HepG2 (cell line): Measurements from ENCODE around the gene CPSF4. TPM values are rescaled to one million over a fixed set of nuclear protein-coding genes. Genes with fewer than 3 reads are reported as not detected.

Experiments
- BRF2 ChIP-seq: sonication (generic); formaldehyde crosslinking; IDR thresholded peaks from 2 replicates; pipeline ENCODE4 v1.8.1; 2022; ENCODE audit warnings: mild to moderate bottlenecking, missing genetic modification reagents
- ETV6 ChIP-seq: sonication (generic); formaldehyde crosslinking; conservative IDR thresholded peaks from 2 replicates; pipeline ENCODE4 v1.4.0; 2020; ENCODE audit warnings: missing genetic modification reagents
- HOXA9 ChIP-seq: sonication (generic); formaldehyde crosslinking; IDR thresholded peaks from 2 replicates; pipeline ENCODE4 v1.8.1; 2022; ENCODE audit warnings: missing genetic modification reagents, mild to moderate bottlenecking, moderate library complexity, borderline replicate concordance
- JDP2 ChIP-seq: sonication (generic); formaldehyde crosslinking; IDR thresholded peaks from 2 replicates; pipeline ENCODE4 v1.8.1; 2022; ENCODE audit warnings: missing genetic modification reagents, borderline replicate concordance
- JUND ChIP-seq: sonication (generic); formaldehyde crosslinking; IDR thresholded peaks from 2 replicates; pipeline ENCODE4 v1.8.0; 2022; ENCODE audit warnings: mild to moderate bottlenecking, missing genetic modification reagents
- MTF2 ChIP-seq: sonication (generic); formaldehyde crosslinking; IDR thresholded peaks from 2 replicates; pipeline ENCODE4 v1.5.0; 2020; ENCODE audit warnings: missing genetic modification reagents, borderline replicate concordance
- NFYB ChIP-seq: sonication (generic); formaldehyde crosslinking; IDR thresholded peaks from 2 replicates; pipeline ENCODE4 v1.4.0; 2020; ENCODE audit warnings: missing genetic modification reagents
- RBAK ChIP-seq: sonication (generic); formaldehyde crosslinking; IDR thresholded peaks from 2 replicates; pipeline ENCODE4 v1.5.1; 2020; ENCODE audit warnings: mild to moderate bottlenecking, missing genetic modification reagents
- RFX3 ChIP-seq: IDR thresholded peaks from 2 replicates; pipeline ENCODE4 v1.6.1; 2016; ENCODE audit warnings: missing biosample characterization, missing genetic modification reagents
- SAP130 ChIP-seq: IDR thresholded peaks from 2 replicates; pipeline ENCODE4 v1.6.1; 2016; ENCODE audit warnings: low read depth
- SRSF1 ChIP-seq: fragments of 200-400 bp; formaldehyde crosslinking; optimal IDR thresholded peaks from 2 replicates; pipeline ENCODE3; 2017; ENCODE audit warnings: mild to moderate bottlenecking, low read depth, low read length, moderate library complexity
- SSRP1 ChIP-seq: IDR thresholded peaks from 2 replicates; pipeline ENCODE4 v1.6.1; 2016; ENCODE audit warnings: control low read depth
- TOE1 ChIP-seq: sonication (generic); formaldehyde crosslinking; IDR thresholded peaks from 2 replicates; pipeline ENCODE4 v1.4.0; 2020; ENCODE audit warnings: mild to moderate bottlenecking, missing genetic modification reagents
- U2AF2 ChIP-seq: fragments of 200-400 bp; formaldehyde crosslinking; IDR thresholded peaks from 2 replicates; pipeline ENCODE4 v1.6.1; 2017; ENCODE audit warnings: low read depth, mild to moderate bottlenecking, low read length
- YY1 ChIP-seq: IDR thresholded peaks from 2 replicates; pipeline ENCODE4 v1.6.1; 2011; ENCODE audit warnings: low read length, low read depth, moderate library complexity, mild to moderate bottlenecking; ENCODE audit not compliant: insufficient read depth, insufficient replicate concordance
- ZBTB44 ChIP-seq: sonication (generic); formaldehyde crosslinking; IDR thresholded peaks from 2 replicates; pipeline ENCODE4 v1.4.0; 2020; ENCODE audit warnings: missing genetic modification reagents
- ZNF24 ChIP-seq: fragments of 450-650 bp; IDR thresholded peaks from 2 replicates; pipeline ENCODE4 v1.6.1; 2017; ENCODE audit warnings: antibody characterized with exemption, mild to moderate bottlenecking
- ZNF496 ChIP-seq: sonication (generic); formaldehyde crosslinking; IDR thresholded peaks from 2 replicates; pipeline ENCODE4 v1.8.1; 2023; ENCODE audit warnings: mild to moderate bottlenecking, moderate library complexity, missing genetic modification reagents; ENCODE audit not compliant: insufficient replicate concordance
- ZNF557 ChIP-seq: sonication (generic); formaldehyde crosslinking; IDR thresholded peaks from 2 replicates; pipeline ENCODE4 v1.4.0; 2020; ENCODE audit warnings: missing genetic modification reagents
- ZNF598 ChIP-seq: sonication (generic); formaldehyde crosslinking; IDR thresholded peaks from 2 replicates; pipeline ENCODE4 v1.5.1; 2020; ENCODE audit warnings: mild to moderate bottlenecking, missing genetic modification reagents, borderline replicate concordance
- ZNF761 ChIP-seq: sonication (generic); formaldehyde crosslinking; conservative IDR thresholded peaks from 2 replicates; pipeline ENCODE4 v1.4.0; 2020; ENCODE audit warnings: mild to moderate bottlenecking, missing genetic modification reagents
- polyA plus RNA-seq, 8 experiments: library from polyadenylated mRNA; depleted of rRNA in 3 of 8; stranded (reverse) in 7 of 8; unstranded in 1 of 8; fragments of >200 nt; fragmentation: Illumina TruSeq in 4 of 8; extraction: Trizol in 4 of 8; gene quantifications; 2 replicates each; pipeline versions ENCODE4 v1.2.1 to v1.2.3, GENCODE V29; 2011 to 2016; ENCODE audit warnings: low read depth in 4 of 8, missing spikeins in 1 of 8, mixed read lengths in 1 of 8; ENCODE audit not compliant: insufficient read depth in 1 of 8
- total RNA-seq, 5 experiments: library from RNA; depleted of rRNA; stranded (reverse); fragments of >200 nt; fragmentation: Illumina TruSeq; extraction: Trizol; gene quantifications; 2 replicates each; pipeline ENCODE4 v1.2.3, GENCODE V29; 2016; ENCODE audit warnings: low read depth in 1 of 5
- TF ChIP-seq, protein P1 (sequence below): sonication (generic); formaldehyde crosslinking; IDR thresholded peaks from 2 replicates; pipeline ENCODE4 v1.4.0; 2020; ENCODE audit warnings: missing genetic modification reagents
- TF ChIP-seq, protein P2 (sequence below): sonication (generic); formaldehyde crosslinking; IDR thresholded peaks from 2 replicates; pipeline ENCODE4 v1.5.0; 2020; ENCODE audit warnings: mild to moderate bottlenecking, missing genetic modification reagents, borderline replicate concordance
- TF ChIP-seq, protein P3 (sequence below): sonication (generic); formaldehyde crosslinking; IDR thresholded peaks from 2 replicates; pipeline ENCODE4 v1.5.0; 2020; ENCODE audit warnings: missing genetic modification reagents, mild to moderate bottlenecking, borderline replicate concordance

Gene CPSF4
- total and polyA plus RNA-seq, 2 of the 13 experiments (the other 11 are each of a cell fraction or from before 2014, with no cell fraction given): 34.1 to 49.6 TPM

- TF ChIP-seq SRSF1 (no peak), U2AF2 (no peak), SSRP1 (CRISPR knock-in tag) (no peak), SAP130 (CRISPR knock-in tag) (no peak; the same call in 1 of the 2 replicates), BRF2 (CRISPR knock-in tag) (no peak), ZNF557 (no peak), ZNF24 (no peak), RFX3 (CRISPR knock-in tag) (no peak), TOE1 (no peak), HOXA9 (CRISPR knock-in tag) (no peak), ZNF496 (CRISPR knock-in tag) (no peak), ZNF598 (no peak), ZBTB44 (CRISPR knock-in tag) (no peak), ETV6 (CRISPR knock-in tag) (no peak), JUND (CRISPR knock-in tag) (no peak), MTF2 (CRISPR knock-in tag) (no peak), YY1 (no peak), RBAK (CRISPR knock-in tag) (no peak), ZNF761 (no peak), NFYB (peak; percentile 63), JDP2 (no peak)
- TF ChIP-seq, protein P1, sequence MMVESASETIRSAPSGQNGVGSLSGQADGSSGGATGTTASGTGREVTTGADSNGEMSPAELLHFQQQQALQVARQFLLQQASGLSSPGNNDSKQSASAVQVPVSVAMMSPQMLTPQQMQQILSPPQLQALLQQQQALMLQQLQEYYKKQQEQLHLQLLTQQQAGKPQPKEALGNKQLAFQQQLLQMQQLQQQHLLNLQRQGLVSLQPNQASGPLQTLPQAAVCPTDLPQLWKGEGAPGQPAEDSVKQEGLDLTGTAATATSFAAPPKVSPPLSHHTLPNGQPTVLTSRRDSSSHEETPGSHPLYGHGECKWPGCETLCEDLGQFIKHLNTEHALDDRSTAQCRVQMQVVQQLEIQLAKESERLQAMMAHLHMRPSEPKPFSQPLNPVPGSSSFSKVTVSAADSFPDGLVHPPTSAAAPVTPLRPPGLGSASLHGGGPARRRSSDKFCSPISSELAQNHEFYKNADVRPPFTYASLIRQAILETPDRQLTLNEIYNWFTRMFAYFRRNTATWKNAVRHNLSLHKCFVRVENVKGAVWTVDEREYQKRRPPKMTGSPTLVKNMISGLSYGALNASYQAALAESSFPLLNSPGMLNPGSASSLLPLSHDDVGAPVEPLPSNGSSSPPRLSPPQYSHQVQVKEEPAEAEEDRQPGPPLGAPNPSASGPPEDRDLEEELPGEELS: no peak
- TF ChIP-seq, protein P2, sequence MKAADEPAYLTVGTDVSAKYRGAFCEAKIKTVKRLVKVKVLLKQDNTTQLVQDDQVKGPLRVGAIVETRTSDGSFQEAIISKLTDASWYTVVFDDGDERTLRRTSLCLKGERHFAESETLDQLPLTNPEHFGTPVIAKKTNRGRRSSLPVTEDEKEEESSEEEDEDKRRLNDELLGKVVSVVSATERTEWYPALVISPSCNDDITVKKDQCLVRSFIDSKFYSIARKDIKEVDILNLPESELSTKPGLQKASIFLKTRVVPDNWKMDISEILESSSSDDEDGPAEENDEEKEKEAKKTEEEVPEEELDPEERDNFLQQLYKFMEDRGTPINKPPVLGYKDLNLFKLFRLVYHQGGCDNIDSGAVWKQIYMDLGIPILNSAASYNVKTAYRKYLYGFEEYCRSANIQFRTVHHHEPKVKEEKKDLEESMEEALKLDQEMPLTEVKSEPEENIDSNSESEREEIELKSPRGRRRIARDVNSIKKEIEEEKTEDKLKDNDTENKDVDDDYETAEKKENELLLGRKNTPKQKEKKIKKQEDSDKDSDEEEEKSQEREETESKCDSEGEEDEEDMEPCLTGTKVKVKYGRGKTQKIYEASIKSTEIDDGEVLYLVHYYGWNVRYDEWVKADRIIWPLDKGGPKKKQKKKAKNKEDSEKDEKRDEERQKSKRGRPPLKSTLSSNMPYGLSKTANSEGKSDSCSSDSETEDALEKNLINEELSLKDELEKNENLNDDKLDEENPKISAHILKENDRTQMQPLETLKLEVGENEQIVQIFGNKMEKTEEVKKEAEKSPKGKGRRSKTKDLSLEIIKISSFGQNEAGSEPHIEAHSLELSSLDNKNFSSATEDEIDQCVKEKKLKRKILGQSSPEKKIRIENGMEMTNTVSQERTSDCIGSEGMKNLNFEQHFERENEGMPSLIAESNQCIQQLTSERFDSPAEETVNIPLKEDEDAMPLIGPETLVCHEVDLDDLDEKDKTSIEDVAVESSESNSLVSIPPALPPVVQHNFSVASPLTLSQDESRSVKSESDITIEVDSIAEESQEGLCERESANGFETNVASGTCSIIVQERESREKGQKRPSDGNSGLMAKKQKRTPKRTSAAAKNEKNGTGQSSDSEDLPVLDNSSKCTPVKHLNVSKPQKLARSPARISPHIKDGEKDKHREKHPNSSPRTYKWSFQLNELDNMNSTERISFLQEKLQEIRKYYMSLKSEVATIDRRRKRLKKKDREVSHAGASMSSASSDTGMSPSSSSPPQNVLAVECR: 0 out of 2 replicates have a peak, but pooled peaks have one; percentile 17
- TF ChIP-seq, protein P3, sequence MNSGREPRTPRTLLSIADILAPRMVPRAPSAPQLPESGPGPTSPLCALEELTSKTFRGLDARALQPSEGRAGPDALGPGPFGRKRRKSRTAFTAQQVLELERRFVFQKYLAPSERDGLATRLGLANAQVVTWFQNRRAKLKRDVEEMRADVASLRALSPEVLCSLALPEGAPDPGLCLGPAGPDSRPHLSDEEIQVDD: no peak
Observed at GRCh38 chr7:99473315-99473596, 34.5 kb downstream of the CPSF4 start (continued).
